LNCaP clone FGC (cell line): ENCODE measurements around the gene SNPH.

Experiments
- DNase-seq: peaks from one replicate; pipeline ENCODE4 v3.0.0-alpha.2; 2011; ENCODE audit warnings: low read depth
- H3K4me3 ChIP-seq: 2 replicates; pipeline ENCODE4 v1.5.1; 2011; ENCODE audit warnings: mild to moderate bottlenecking, low read depth, low read length, control low read depth
- CTCF ChIP-seq: IDR thresholded peaks from 2 replicates; pipeline ENCODE4 v1.5.1; 2012; ENCODE audit warnings: mild to moderate bottlenecking; ENCODE audit not compliant: control insufficient read depth, insufficient read depth; ENCODE audit errors: extremely low read depth

Gene SNPH

DNA sequence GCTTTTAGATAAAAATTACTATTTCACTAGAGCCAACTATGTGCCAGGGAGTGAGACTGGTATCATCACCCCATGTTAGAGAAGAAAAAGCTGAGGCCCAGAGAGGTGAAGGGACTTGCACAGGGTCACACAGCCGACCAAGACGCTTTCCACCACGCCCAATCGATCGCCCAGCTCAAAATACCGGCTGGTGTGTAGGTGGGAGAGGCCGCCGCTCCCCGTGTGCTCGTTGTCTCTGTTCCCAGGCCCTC lies 253 bp upstream of the SNPH start:
- no peak overlapping the region for H3K4me3 ChIP-seq
- no peak for TF ChIP-seq CTCF
- DNase-seq, result no peak

DNA sequence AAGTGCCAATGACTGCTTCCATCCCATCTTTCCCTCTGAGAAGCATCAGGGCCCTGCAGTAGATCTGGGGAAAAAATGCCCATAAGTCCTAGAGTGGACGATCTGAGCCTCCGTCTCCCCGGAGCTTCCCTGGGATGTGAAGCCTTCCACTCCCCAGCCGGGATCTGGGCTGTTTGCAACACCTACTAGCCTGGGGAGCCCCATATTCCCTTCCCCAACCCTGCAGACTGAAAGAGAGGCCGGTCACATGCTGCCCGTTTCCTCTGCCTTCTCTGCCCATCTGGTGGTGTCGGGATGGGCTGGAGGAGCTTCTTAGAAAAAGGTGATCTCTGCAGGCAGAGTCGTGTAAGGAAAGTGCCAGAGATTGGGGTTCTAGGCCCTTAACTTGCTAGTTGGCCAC lies 1.1 kb downstream of the SNPH start:
- no peak for TF ChIP-seq CTCF
- no peak overlapping the region for H3K4me3 ChIP-seq
- DNase-seq, result no peak

GRCh38 chr20:1267809-1268374 lies 1.8 kb downstream of the SNPH start:
- no peak for DNase-seq
- no peak for TF ChIP-seq CTCF

GRCh38 chr20:1269235-1269634 lies 3.1 kb downstream of the SNPH start:
- no peak overlapping the region for H3K4me3 ChIP-seq
- TF ChIP-seq CTCF, result no peak
- DNase-seq, result no peak

More at GRCh38 chr20:1267809-1268374, 1.8 kb downstream of the SNPH start:
- H3K4me3 ChIP-seq, result no peak overlapping the region

- no peak for DNase-seq
- no peak overlapping the region for H3K4me3 ChIP-seq
- no peak for TF ChIP-seq CTCF
Measured at GRCh38 chr20:1269850-1270249, 3.8 kb downstream of the SNPH start.

GRCh38 chr20:1272368-1273100 lies 6.4 kb downstream of the SNPH start:
- no peak overlapping the region for H3K4me3 ChIP-seq
- DNase-seq, result no peak
- TF ChIP-seq CTCF, result no peak

DNA sequence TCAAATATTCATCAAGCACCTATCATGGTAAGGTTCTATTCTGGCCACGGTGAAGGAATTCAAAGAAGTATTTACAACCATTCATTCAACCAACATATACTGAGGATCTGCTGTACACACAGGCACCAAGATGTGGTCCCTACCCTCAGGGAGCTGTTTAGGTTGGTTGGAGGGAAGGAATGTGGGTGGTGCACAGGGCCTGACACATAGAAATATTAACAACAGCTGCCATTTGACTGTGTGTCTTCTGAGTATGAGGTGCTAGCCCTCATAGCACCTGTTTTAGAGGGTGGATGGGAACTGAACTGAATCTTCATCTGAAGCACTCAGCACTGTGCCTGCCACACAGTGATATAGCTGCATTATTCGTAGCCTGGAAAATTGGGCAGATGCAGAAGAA lies 7.3 kb downstream of the SNPH start:
- H3K4me3 ChIP-seq, result no peak overlapping the region
- DNase-seq, result no peak
- no peak for TF ChIP-seq CTCF
